NCI-H2171 treated with DMSO at 0.1 percent for 48 hours (cell line): ENCODE measurements around the gene PTPRN2.

Experiments
- DNase-seq: peaks from one replicate; lab custom pipeline; 2025; lab: John Stamatoyannopoulos, UW

PTPRN2 gene

DNA sequence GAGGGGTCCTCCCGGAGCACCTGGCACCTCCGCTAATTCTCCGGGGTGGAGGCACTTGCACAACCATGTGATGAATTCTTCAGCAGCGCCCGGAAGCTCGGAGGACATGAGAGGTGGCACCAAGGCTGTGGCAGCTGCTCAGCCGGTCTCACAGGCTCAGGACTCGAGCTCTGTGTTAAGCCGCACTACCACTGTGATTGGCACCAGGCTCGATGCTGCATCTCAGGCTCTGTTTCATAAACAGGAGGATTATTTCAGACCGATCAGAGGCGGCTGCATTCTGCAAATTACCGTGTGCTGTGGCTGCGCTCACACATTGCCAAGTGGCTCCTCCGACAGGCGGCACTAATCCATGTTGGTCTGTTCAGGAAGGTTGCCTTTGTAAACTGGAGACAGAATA lies 755.6 kb downstream of the PTPRN2 start:
- DNase-seq = no peak

DNA sequence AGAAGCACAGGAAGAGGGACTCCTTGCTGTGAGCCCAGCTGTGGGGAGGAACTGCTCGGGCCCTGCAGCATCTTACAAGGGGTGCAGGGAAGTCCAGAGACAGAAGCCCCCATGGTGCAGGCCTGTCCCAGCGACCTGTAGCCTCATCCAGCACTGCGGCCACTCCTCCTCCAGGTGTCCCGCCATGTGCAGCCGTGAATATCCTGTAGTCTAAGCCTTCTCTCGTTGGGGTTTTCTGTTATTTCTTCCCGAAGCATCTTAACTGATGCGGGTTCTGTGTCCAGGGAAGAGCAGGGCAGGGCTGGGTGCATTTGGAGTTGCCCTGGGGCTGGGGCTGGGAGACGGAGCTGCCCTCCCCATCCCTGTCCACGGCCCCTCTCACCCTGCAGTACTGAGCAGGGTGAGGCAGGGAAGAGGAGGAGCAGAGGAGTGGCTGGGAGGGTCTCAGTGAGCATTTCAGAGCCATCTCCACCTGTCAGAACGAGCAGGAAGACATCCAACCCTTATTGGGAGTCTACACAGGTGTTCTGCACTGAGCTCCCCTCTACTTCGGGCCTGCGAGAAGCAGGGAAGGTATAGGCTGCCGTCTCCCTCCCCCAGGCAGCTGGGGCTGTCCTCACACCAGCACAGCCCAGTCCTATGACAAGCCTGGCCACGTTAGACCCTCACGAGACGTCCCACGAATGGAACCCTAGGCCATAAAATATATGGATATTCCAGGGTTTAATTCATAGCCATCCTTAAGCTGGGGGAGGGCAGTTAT lies 756.3 kb downstream of the PTPRN2 start:
- DNase-seq = no peak

DNA sequence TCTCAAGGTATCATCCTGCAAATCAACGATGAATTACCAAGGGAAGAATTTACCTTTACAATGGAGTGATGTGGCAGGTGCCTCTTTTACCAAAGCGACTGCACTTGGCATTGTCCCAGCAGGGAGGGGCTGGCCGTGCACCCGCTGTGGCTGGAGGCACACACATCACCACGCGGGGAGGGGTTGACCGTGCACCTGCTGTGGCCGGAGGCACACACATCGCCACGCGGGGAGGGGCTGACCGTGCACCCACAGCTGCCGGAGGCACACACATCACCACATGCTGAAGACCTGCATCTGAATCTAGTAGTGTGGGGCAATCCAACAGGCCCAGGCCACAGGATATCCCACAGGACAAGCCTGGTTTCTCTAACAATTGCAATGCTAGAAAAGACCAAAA lies 757.3 kb downstream of the PTPRN2 start:
- DNase-seq = no peak

DNA sequence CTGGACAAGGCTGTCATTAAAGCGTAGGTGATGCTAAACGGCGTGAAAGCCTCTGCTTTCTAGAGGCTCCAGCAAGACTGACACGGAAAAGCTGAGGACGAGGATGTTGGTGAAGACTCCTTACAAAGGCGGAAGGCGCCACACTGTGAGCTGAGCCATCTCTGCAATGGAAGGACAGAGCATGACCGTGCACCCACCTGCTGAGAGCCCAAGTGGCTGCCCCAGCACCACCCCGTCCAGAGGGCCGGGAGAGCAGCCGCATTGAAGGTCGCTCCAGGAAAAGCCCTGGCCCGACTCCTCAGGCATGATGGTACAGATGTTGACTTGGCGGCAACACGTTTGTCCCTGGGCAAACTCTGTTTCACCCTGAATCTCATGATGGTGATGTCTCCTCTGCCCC lies 758.1 kb downstream of the PTPRN2 start:
- DNase-seq = no peak

DNA sequence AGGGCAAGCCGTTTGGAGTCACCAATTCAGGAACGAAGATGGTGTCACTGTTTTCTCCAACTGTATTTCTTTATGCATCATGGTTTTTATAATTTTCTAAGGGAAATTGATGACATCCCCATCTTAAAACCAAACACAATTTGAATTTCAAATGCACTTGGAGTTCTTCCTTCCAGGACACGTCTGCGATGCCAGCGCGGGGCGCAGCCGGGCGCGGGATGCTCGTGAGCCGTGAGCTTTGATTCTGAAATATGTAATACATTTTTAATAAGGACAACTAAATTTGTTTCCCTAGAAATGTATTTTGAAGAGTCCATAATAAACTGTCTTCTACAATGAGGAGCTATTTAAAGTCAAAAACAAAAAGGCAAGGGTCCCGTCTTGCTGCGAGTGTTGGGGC lies 758.7 kb downstream of the PTPRN2 start:
- no peak for DNase-seq

DNA sequence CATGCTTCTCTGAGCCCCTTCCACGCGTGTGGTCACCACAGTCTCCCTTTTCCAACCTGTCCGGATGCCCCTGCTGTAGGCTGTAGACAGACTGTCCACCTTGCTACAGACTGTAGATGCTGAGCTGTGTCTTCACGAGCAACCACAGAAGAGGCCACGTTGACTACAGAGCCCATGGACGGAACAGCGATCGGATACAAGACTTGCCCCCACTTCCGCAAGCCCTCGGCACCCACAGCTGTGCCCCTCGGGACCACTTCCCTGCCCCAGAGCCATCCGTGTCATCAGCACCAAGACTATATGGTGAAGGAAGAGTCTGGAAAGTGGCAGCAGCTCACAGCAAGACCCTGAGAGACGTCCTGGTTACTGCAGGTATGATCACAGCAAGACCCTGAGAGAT lies 759.4 kb downstream of the PTPRN2 start:
- no peak for DNase-seq

DNA sequence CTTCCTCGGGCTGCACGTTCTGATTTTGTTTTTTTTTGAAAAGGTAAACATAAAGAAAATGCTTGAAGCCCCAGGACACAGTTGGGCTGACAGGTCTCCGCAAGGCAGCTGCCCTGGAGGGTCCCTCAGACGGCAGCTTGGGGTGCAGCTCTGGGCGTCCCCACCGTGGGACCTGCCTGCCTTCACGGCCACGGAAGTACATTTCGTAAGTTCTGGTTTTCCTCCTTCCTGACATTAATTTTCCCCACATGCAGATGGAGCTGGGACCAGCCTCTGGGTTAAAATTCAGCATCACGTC lies 759.8 kb downstream of the PTPRN2 start:
- DNase-seq = no peak

DNA sequence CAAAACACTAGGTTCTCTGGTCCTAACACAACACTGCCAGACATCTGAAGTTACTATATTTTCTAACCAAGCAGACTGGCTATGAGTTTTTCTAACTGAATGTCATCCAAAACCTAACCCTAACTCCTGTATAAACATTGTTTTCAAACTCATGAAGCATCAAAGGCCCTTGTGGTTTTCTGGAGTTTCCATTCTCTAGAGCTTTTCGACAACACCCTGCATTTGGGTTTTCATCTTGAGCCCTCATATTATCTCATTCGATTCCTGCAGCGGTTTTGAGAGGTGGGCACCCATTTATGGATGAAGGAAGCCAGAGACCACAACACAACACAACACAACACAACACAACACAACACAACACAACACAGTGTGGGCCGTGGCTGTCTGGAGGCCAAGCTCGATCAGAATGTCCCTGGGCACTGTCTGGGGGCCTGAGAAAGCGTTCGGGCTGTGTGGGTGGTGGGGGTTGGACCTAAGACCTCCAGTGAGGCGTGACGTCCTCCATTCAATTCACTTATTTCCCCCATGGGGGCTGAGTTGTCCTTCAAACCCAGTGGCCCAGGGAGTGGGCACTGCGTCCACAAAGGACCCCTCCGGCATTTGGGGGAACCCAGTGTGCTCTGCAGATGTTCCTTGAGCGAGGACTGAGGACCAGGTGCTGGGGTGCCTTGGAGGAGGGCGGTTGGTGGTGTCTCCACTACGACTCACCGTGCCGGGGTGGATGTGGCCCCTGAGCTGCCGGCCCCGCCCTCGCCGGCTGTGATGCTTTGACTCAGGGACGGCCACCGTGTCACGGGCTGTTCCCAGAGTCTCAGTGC lies 760.4 kb downstream of the PTPRN2 start:
- no peak for DNase-seq

DNA sequence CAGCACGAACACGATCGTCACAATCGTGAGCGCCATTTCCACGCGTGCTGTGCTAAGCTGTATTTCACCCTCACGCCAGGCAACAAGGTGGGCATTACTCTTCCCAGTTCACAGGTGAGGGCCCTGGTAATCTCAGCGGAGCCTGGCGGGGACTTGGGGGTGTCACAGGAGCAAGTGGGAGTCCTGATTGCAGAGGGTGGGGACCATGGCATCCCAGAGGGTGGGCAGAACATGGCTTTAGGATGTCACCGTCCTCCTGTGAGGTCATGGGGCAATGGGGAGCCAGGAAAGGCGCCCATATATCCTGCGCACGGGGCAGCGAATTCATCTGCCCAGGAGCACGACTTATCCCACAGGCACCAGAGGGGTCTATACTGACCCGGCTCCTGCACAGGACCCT lies 761.1 kb downstream of the PTPRN2 start:
- DNase-seq = no peak

DNA sequence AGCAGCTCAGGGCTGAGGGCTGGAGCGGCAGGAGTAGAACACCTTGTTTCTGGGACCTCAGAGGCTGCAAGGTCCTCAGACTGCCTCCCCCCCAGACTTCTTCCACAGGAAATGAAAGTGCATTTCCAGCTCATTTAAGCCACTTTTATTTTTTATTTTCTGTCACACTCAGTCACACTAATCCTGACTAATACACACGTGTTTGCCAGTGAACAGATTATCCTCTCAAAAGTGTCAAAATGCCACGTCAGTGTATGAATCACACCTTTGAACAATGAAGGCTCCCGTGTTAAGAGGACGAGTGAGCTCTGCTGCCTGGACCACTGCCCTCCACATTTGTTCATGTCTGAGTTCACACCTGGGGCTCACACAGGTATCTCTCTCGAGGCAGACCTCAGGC lies 762.3 kb downstream of the PTPRN2 start:
- DNase-seq = no peak

DNA sequence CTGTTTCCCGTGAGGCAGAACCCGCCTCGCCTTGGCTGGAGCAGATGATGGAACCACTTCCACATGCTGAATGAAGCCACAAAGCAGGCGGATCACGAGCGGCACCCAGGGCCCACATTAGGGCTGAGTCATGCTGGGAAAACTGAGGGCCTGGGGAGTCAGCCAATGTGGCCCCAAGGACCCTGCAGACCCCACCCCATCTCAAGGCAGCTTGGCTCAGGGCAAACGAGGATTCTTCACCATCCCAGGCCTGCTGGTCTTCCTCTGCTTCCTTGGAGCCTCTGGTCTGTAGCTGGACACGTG lies 762.9 kb downstream of the PTPRN2 start:
- DNase-seq = no peak

DNA sequence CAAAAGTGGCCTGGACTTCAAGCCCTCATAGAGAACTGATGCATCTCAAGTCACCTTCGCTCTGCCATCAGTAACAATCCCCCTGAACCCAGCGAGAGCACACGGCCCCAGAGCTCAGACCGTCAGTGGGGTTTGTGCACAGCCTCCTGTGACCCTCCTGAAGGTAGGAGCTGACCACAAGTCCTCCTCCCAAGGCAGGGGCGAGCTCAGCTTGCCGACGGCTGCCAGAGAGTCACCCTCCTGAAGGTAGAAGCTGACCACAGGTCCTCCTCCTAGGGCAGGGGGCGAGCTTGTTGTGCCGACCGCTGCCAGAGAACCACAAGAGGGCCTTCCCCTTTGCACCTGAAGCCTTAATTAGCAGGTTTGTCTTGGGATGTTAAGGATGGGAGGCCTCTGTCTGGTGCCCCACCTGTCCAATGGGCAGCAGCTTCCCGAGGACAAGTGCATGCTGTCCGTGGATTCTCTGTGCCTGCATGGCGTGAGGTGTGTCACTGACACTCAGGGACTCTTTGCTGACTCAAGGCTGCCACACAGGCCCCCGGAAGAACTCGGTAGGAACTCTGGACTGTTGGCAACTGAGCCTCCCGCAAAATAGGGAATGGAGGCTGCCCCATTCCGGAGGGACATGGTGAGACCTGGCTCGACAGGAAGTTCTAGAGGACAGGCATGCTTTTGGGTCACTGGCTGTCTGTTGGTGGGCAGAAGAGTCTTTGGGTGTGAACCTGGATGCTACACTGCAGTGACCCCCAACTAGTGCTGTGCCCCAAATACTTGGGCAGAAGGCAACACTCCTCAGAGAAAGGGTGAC lies 763.4 kb downstream of the PTPRN2 start:
- DNase-seq = no peak

DNA sequence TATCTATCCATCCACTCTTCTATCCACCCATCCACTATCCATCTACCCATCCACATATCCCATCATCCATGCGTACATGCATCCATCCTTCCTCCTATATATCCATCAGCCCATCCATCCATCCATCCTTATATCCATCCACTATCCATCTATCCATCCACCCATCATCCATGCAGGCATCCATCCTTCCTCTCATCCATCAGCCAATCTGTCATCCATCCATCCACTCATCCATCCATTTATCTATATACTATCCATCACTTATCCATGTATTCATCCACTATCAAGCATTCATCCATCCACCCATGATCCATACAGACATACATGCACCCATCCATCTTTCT lies 765.0 kb downstream of the PTPRN2 start:
- no peak for DNase-seq

DNA sequence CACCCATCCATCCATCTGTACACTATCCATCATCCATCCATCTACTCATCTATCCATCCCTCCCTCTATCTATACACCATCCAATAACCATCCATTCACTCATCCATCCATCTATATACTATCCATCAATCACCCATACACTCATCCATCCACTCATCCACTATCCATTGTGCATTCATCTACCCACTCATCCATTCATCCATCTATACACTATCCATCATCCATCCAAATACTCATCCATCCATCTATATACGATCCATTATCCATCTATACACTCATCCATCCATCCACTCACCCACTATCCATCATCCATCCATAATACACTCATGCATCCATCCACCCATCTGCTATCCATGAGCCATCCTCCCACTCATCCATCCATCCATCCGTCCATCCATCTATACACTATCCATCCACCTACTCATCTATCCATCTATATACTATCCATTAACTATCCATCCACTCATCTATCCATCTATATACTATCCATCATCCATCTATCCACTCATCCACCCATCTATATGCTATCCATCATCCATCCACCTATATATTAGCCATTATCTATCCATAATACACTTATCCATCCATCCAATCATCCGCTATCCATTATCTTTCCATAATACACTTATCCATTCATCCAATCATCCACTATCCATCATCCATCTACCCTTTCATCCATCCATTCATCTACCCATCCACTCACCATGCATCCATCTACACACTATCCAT lies 765.5 kb downstream of the PTPRN2 start:
- no peak for DNase-seq

DNA sequence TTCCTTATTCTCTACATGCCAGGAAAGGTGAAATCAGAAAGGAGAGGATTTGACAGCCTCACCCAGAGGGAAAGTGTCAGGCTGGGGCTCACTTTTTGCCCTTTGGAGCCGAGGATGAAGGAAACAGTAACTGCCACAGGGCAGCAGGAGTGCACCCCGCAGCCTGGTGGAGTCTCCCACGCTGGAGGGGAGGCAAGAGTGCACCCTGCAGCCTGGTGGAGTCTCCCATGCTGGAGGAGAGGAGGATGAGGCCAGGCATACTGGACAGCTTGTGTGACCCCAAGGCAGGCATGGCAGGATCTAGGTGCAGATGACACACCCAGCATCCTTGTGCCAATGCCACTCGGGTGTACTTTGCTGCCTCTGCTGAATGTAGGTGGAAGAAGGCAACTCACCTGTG lies 766.8 kb downstream of the PTPRN2 start:
- DNase-seq = no peak

DNA sequence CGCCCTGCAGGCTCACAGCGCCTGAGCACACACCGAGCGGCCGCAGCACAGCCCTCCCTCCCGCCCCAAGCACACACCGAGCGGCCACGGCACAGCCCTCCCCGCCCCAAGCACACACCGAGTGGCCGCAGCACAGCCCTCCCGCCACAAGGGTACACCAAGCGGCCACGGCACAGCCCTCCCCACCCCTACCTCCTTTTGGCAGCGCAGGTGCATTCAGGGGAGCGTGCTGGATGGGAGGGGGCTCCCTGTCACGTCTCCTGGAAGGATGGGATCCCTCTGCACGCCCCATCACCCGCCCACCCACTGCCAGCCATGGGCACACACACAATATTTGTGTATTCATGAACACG lies 768.2 kb downstream of the PTPRN2 start:
- DNase-seq = no peak

DNA sequence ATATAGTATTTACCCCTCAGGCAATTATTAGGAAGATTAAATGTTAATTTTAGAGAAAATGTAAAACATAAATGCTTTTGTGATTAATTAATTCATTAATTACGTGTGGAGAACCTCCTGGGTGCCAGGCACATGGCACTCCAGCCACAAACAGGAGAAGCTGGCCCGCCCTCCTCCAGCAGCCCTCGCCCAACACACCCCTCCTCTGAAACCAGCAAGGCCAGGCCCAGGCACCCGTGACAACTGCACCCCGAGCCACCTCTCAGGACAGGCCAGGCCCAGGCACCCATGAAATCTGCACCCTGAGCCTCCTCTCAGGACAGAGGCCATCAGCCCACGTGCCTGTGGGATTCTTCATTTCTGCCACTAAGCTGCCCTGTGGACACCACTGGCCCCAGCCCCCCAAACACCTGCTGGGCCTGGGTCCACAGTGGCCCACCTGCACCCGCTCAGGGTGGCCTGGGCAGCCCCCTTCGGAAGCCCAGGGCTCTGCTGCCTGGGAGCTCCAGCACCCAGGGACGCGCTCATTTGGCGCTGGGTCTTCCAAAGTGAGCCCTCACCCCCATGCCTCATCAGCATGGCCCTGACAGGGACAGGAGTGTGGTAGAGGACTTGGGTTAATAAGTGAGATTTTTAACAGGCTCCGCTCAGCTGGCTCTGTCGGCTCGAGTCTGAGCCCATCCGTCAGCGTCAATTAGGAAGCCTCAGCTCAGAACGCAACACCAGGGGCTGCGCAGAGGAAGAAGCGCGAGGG lies 768.7 kb downstream of the PTPRN2 start:
- no peak for DNase-seq

DNA sequence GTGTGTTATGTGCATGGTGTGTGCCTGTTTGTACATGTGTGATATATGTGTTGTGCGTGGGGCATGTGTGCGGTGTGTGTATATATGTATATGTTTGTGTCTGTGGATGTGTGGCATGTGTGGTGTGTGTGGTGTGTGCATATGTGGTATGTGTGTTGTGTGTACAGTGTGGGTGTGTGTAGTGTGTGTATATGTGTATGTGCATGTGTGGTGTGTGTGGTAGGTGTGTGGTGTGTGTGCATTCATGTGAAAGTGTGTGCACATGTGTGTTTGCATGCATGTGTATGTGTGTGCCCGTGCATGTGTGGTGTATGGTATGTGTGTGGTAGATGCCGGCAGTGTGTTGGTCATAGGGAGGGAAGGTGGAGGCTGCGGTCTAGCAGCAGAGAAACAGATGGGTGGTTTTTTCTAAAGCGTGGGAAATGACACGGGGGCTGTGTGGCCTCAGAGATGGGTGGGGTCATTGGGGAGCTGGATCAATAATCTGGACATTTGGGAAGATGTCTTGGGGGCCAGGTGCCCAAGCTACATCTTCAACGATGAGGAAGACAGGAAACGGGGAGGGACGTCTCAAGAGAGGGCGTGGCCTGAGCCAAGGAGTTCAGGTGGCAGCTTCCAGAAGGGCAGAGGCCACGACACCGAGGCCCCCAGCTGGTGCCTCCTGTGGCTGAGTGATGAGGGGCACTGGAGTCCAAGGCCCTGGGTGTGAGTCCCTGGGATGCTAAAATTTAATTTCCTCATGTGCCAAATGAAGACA lies 769.5 kb downstream of the PTPRN2 start:
- no peak for DNase-seq

DNA sequence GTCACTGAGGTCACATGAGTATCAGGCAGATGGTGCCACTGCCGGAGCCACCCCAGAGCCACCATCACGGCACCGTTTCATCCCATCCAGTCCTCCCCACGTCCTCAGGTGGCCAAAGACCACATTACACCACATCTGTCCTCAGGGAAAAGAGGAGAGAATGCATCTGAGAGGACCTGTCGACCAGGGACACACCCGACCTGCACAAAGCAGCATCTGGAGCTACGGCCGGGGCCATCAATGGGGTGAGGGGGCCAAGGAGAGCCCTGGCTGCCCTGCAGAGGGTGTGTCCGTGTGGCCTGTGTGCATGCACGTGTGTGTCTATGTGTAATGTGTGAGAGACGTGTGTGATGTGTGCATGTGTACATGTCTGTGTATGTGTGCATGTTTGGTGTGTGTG lies 770.2 kb downstream of the PTPRN2 start:
- no peak for DNase-seq

DNA sequence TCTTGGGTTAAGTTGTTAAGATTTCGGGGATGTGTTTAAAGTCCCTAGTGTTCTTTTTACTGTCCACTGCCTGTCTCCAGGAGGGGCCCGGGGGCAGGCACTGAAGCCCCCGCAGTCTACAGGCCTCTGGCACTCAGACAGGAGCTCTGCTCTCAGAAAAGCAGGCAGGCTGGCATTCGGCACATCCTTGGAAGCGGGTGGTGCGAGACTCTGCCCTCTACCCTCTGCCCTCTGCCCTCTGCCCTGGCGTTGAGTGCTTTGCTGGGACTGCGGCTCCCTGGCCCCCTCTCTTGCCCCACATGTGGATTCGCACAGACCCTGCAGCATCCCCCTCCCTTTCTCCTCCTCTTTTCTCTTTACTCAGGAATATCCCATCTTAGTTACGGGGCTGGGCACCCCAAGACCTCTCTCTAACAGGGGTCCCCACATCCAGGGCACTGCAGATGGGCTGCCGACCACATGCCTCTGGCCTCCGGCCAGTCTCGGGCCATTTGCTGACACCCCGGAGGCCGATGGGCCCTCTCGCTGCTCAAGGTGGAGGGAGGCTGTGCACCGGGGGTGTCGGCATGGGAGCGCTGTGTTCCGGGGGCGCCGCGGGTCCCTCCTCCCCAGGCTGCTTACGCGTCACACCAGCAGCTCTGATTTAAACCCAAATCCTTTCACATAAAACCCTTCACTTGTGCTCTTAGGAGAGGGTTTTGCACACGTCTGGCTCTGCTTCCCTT lies 770.9 kb downstream of the PTPRN2 start:
- DNase-seq = no peak

DNA sequence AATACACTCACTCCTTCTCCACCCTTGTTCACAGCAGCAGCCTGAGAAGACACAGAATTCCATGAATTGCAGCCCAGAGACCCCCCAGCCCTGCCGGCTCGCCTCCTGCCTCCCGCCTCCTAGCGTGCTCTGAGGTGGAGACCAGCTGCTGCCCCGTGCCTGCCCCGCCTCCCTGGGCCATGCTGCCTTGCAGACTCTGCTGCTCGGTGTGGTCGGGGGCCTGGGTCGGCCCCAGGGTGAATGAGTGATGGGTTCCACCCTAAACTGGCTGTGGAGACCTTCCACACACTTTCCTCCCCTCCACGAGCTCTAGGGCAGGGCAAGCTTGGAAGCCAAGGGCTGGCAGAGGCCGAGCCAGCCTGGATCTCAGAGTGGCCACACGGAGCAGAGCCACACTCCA lies 771.5 kb downstream of the PTPRN2 start:
- no peak for DNase-seq
